Keratinocyte (primary cell): ENCODE data around the gene CDKN2B.

Experiments used
- EZH2 ChIP-seq: IDR thresholded peaks from one replicate; pipeline ENCODE4 v1.6.1; 2012; ENCODE audit warnings: inconsistent platforms, mild to moderate bottlenecking, low read length, moderate library complexity
- TF ChIP-seq, protein P1 (sequence below), 3 experiments: IDR thresholded peaks in 1 of 3; conservative IDR thresholded peaks in 1 of 3; optimal IDR thresholded peaks in 1 of 3; 2 replicates in 2 of 3; 3 replicates in 1 of 3; pipeline versions ENCODE3 to v1.5.1; 2011; ENCODE audit warnings: low read length in 3 of 3, mild to moderate bottlenecking in 3 of 3, moderate library complexity in 2 of 3, control low read depth in 1 of 3, inconsistent platforms in 1 of 3; ENCODE audit not compliant: insufficient read depth in 2 of 3; ENCODE audit errors: extremely low read depth in 1 of 3

DNA sequence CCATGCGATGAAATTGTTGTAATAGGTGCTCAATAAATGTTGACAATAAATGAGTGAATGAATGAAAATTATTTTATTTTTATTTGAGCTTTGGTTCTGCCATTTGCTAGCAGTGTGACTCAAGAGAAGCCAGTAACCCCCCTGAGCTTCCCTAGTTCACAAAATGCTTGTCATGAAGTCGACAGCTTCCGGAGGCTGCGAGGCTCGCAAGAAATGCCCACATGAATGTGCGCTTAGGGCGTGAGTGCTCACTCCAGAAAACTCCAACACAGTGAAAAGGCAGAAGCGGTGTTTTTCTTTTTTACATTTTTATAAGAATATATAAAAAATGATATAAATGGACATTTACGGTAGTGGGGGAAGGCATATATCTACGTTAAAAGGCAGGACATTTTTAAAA is 41.4 kb downstream of the CDKN2B start:
- TF ChIP-seq, protein P1, sequence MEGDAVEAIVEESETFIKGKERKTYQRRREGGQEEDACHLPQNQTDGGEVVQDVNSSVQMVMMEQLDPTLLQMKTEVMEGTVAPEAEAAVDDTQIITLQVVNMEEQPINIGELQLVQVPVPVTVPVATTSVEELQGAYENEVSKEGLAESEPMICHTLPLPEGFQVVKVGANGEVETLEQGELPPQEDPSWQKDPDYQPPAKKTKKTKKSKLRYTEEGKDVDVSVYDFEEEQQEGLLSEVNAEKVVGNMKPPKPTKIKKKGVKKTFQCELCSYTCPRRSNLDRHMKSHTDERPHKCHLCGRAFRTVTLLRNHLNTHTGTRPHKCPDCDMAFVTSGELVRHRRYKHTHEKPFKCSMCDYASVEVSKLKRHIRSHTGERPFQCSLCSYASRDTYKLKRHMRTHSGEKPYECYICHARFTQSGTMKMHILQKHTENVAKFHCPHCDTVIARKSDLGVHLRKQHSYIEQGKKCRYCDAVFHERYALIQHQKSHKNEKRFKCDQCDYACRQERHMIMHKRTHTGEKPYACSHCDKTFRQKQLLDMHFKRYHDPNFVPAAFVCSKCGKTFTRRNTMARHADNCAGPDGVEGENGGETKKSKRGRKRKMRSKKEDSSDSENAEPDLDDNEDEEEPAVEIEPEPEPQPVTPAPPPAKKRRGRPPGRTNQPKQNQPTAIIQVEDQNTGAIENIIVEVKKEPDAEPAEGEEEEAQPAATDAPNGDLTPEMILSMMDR (optimal IDR thresholded peaks at IDR 0.05 in 1 of 3, IDR thresholded peaks at IDR 0.05 in 1 of 3, conservative IDR thresholded peaks at IDR 0.05 in 1 of 3; ENCODE audit: extremely low read depth in 1 of 3, insufficient read depth in 2 of 3, low read length in 3 of 3) = no peak
- no peak for TF ChIP-seq EZH2
